SK-N-SH (cell line): ENCODE data around the gene RAB1B. TPM values are rescaled to one million over a fixed set of nuclear protein-coding genes. Genes with fewer than 3 reads are reported as not detected.

Experiments used
- CTCF ChIA-PET: fragments of 300-600, 350-600 bp; formaldehyde crosslinking; extraction: SDS; loops from one replicate; lab custom pipeline; 2021; lab: Yijun Ruan, JAX
- POLR2A ChIA-PET: fragments of 350-600 bp; sonication (Branson Sonifier 250); formaldehyde crosslinking; extraction: SDS; loops from one replicate; lab custom pipeline; 2020; ENCODE audit warnings: antibody characterized with exemption, inconsistent platforms; lab: Yijun Ruan, JAX
- DNase-seq: peaks from one replicate; pipeline ENCODE4 v3.0.0; 2012
- H2AFZ ChIP-seq: fragments of 200-600 bp; sonication (generic); 2 replicates; pipeline ENCODE4 v1.8.1; 2016; ENCODE audit warnings: antibody characterized with exemption, mild to moderate bottlenecking, low read depth
- H3F3A ChIP-seq: fragments of 200-600 bp; sonication (generic); replicated peaks from 2 replicates; pipeline ENCODE3; 2016; ENCODE audit warnings: antibody characterized with exemption, mild to moderate bottlenecking; ENCODE audit not compliant: insufficient read depth
- H3K27ac ChIP-seq, 2 experiments: fragments of 200-500 bp in 1 of 2; fragments of 200-600 bp in 1 of 2; sonication (Bioruptor generic) in 1 of 2; sonication (generic), shearing (Covaris generic) in 1 of 2; 2 replicates each; pipeline versions ENCODE4 v1.5.1 to v1.6.1; 2014 to 2016; ENCODE audit warnings: low read depth in 2 of 2, inconsistent platforms in 1 of 2, low read length in 1 of 2, mild to moderate bottlenecking in 1 of 2, mixed read lengths in 1 of 2
- H3K27me3 ChIP-seq: fragments of 200-600 bp; sonication (generic), shearing (Covaris generic); 2 replicates; pipeline ENCODE4 v1.6.1; 2016; ENCODE audit warnings: mixed run types; ENCODE audit not compliant: insufficient read depth
- H3K36me3 ChIP-seq, 2 experiments: fragments of 200-500 bp in 1 of 2; fragments of 200-600 bp in 1 of 2; sonication (Bioruptor generic) in 1 of 2; sonication (generic) in 1 of 2; replicated peaks in 1 of 2; 2 replicates each; pipeline versions ENCODE3 to v1.5.1; 2014 to 2016; ENCODE audit warnings: low read length in 1 of 2, mild to moderate bottlenecking in 1 of 2; ENCODE audit not compliant: insufficient read depth in 2 of 2, control insufficient read depth in 1 of 2
- H3K4me1 ChIP-seq, 2 experiments: fragments of 200-500 bp in 1 of 2; fragments of 200-600 bp in 1 of 2; sonication (Bioruptor generic) in 1 of 2; sonication (generic), shearing (Covaris generic) in 1 of 2; 2 replicates each; pipeline versions ENCODE4 v1.5.1 to v1.6.1; 2014 to 2016; ENCODE audit warnings: low read depth in 1 of 2, low read length in 1 of 2, mixed run types in 1 of 2; ENCODE audit not compliant: insufficient read depth in 2 of 2, control insufficient read depth in 1 of 2
- H3K4me2 ChIP-seq: fragments of 200-600 bp; sonication (generic), shearing (Covaris generic); 2 replicates; pipeline ENCODE4 v1.6.1; 2017; ENCODE audit warnings: mixed run types
- H3K4me3 ChIP-seq, 2 experiments: fragments of 200-500 bp in 1 of 2; fragments of 200-600 bp in 1 of 2; sonication (Bioruptor generic) in 1 of 2; sonication (generic), shearing (Covaris generic) in 1 of 2; 2 replicates each; pipeline versions ENCODE4 v1.5.1 to v1.8.1; 2014 to 2016; ENCODE audit warnings: low read depth in 2 of 2, inconsistent platforms in 1 of 2, low read length in 1 of 2, mild to moderate bottlenecking in 1 of 2, mixed read lengths in 1 of 2, moderate library complexity in 1 of 2
- H3K79me2 ChIP-seq: fragments of 200-600 bp; sonication (generic); 2 replicates; pipeline ENCODE4 v1.8.1; 2017; ENCODE audit warnings: mild to moderate bottlenecking; ENCODE audit not compliant: insufficient read depth
- H3K9ac ChIP-seq: fragments of 200-600 bp; sonication (generic); 2 replicates; pipeline ENCODE4 v1.6.1; 2017; ENCODE audit warnings: mixed run types
- H3K9me2 ChIP-seq: fragments of 200-600 bp; sonication (generic); 2 replicates; pipeline ENCODE4 v1.6.1; 2017; ENCODE audit warnings: mixed run types
- H3K9me3 ChIP-seq: fragments of 200-600 bp; sonication (generic); 2 replicates; pipeline ENCODE4 v1.6.1; 2017; ENCODE audit warnings: mixed run types, mild to moderate bottlenecking, moderate library complexity
- H4K20me1 ChIP-seq: fragments of 200-600 bp; sonication (generic); 2 replicates; pipeline ENCODE4 v1.6.1; 2017; ENCODE audit warnings: mild to moderate bottlenecking, mixed run types; ENCODE audit not compliant: insufficient read depth
- ELF1 ChIP-seq: IDR thresholded peaks from 2 replicates; pipeline ENCODE4 v1.4.0; 2012
- MXI1 ChIP-seq: IDR thresholded peaks from 2 replicates; pipeline ENCODE4 v1.6.1; 2012; ENCODE audit warnings: mild to moderate bottlenecking, low read depth, low read length, improper control_type of control experiment
- REST ChIP-seq: IDR thresholded peaks from 2 replicates; pipeline ENCODE4 v1.6.1; 2012; ENCODE audit warnings: mild to moderate bottlenecking, low read depth, low read length, moderate library complexity
- RFX5 ChIP-seq: IDR thresholded peaks from 2 replicates; pipeline ENCODE4 v1.6.1; 2012; ENCODE audit warnings: mild to moderate bottlenecking, improper control_type of control experiment, low read length
- TEAD4 ChIP-seq: IDR thresholded peaks from 2 replicates; pipeline ENCODE4 v1.4.0; 2012; ENCODE audit warnings: mild to moderate bottlenecking, borderline replicate concordance; ENCODE audit not compliant: insufficient read depth
- WGBS: methylation state at CpG from one replicate; pipeline ENCODE4 v1.1.6; 2017; ENCODE audit warnings: low lambda C conversion rate; 5-methylcytosine and 5-hydroxymethylcytosine counted together
- polyA plus RNA-seq, 3 experiments: library from polyadenylated mRNA; depleted of rRNA; stranded (reverse); fragments of >200 nt; gene quantifications; 2 replicates each; pipeline ENCODE4 v1.2.3, GENCODE V29; 2012

RAB1B gene
- polyA plus RNA-seq, 1 of the 3 experiments (the other 2 are of a cell fraction) = 208 TPM

- TF ChIP-seq TEAD4 (no peak), ELF1 (no peak)
- TF ChIP-seq, all 33 proteins: peak for 0
Observed at GRCh38 chr11:66277471-66278362, 9.3 kb downstream of the RAB1B start, which contains the start of gene CNIH2 (continued).

GRCh38 chr11:66278363-66279091 lies 10.1 kb downstream of the RAB1B start:
- Histone ChIP-seq H3K4me3 (peak overlapping the region in 1 of 2 experiments; percentile 51; a peak in 2 of 4 replicates), H3K4me2 (no peak overlapping the region), H3F3A (peaks cover 28% of the 10 kb centered on the region), H3K9me2 (no peaks in the 10 kb centered on the region), H3K27ac (peak overlapping the region in 1 of 2 experiments; percentile 77; a peak in 2 of 4 replicates), H3K36me3 (peaks cover 12 to 36% of the 10 kb centered on the region in 2 experiments), H3K9me3 (no peaks in the 10 kb centered on the region), H3K27me3 (no peaks in the 10 kb centered on the region), H3K4me1 (peaks cover 0 to 47% of the 10 kb centered on the region in 2 experiments; a peak in 1 of 4 replicates), H3K9ac (no peak overlapping the region), H2AFZ (no peak overlapping the region), H4K20me1 (peaks cover 16% of the 10 kb centered on the region), H3K79me2 (no peaks in the 10 kb centered on the region)
- CTCF ChIA-PET = interaction anchor here (0.9 to 8.2 kb wide), 7 partner anchors 9 to 208 kb away, joined by 3 to 111 read pairs (median 4); partner anchors contain the start of genes RAB1B, RIN1 and YIF1A
- peak; percentile 79 for DNase-seq
- WGBS = 6% methylated on average over 21 of the region's 45 CpGs
- TF ChIP-seq REST (no peak), RFX5 (0 out of 2 replicates have a peak, but pooled peaks have one; percentile 44), MXI1 (0 out of 2 replicates have a peak, but pooled peaks have one; percentile 19)
- POLR2A ChIA-PET = interaction anchor here (1.0 to 1.4 kb wide), 2 partner anchors 10 to 11 kb away, joined by 3 to 8 read pairs; partner anchors contain the start of gene RAB1B
